Measurements from ENCODE around the gene CDC42BPA. TPM values are rescaled to one million over a fixed set of nuclear protein-coding genes. Genes with fewer than 3 reads are reported as not detected.
A peak's percentile ranks its signal among the peaks of the same experiment; 100 is the strongest.
"Not testable (repeated sequence)": the region's sequence is repeated elsewhere in the genome, so short reads cannot be mapped to it uniquely, and the experiment has no call there.

CDC42BPA gene
- total and polyA plus RNA-seq, 5 donors, result 12.9 to 38.0 (median 36.5) TPM

DNA sequence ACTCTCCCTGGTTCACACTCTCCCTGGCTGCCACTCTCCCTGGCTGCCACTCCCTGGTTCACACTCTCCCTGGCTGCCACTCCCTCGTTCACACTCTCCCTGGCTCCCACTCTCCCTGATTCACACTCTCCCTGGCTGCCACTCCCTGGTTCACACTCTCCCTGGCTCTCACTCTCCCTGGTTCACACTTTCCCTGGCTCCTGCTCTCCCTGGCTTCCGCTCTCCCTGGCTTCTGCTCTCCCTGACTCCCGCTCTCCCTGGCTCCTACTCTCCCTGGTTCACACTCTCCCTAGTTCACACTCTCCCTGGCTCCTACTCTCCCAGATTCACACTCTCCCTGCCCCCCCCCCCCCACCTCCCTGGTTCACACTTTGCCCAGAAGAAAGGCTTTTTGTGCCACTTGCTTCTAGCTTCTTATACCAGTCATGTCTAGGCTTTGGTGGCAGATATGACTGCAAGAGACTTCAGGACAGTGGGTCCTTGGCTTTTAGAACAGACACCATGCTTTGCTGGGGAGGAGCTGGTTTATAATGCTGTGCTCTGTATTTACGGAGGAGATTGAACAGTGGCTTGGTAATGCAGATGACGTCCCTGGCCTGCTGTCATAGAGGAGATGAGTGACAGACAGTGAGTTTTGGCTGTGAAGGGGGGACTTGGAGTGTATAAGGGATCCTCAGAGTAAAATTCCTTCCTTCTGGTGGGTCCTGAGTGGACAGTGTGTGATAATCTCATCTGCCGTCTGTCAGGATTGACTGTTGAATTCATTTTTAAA, 361.2 kb downstream of the CDC42BPA start:
- no peak overlapping the region for H3K4me3 ChIP-seq (ENCODE audit: low read length)
- no peak for ATAC-seq
- peak overlapping the region; percentile 69 for H3K27ac ChIP-seq (ENCODE audit: low read length)
- no peaks in the 10 kb centered on the region for H3K9me3 ChIP-seq (ENCODE audit: control insufficient read depth, low read length)
- H3K4me1 ChIP-seq (ENCODE audit: control insufficient read depth, insufficient read depth, low read length), result no peaks in the 10 kb centered on the region
- WGBS, result 83% methylated on average over 6 of the region's 6 CpGs
- H3K27me3 ChIP-seq (ENCODE audit: control insufficient read depth, insufficient read depth), result no peaks in the 10 kb centered on the region
- no peak for DNase-seq
- intact Hi-C loops (cut with DNase I), result no loop called here

DNA sequence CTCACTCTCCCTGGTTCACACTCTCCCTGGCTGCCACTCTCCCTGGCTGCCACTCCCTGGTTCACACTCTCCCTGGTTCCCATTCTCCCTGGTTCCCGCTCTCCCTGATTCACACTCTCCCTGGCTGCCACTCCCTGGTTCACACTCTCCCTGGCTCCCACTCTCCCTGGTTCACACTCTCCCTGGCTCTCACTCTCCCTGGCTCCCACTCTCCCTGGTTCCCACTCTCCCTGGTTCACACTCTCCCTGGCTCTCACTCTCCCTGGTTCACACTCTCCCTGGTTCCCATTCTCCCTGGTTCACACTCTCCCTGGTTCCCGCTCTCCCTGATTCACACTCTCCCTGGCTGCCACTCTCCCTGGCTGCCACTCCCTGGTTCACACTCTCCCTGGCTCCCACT, 362.4 kb downstream of the CDC42BPA start:
- H3K27me3 ChIP-seq (ENCODE audit: control insufficient read depth, insufficient read depth); intact Hi-C loops (cut with DNase I); H3K4me3 ChIP-seq (ENCODE audit: low read length); ATAC-seq; H3K4me1 ChIP-seq (ENCODE audit: control insufficient read depth, insufficient read depth, low read length); H3K27ac ChIP-seq (ENCODE audit: low read length); H3K9me3 ChIP-seq (ENCODE audit: control insufficient read depth, low read length); DNase-seq: not testable (repeated sequence)
- 99% methylated on average over 2 of the region's 2 CpGs for WGBS

DNA sequence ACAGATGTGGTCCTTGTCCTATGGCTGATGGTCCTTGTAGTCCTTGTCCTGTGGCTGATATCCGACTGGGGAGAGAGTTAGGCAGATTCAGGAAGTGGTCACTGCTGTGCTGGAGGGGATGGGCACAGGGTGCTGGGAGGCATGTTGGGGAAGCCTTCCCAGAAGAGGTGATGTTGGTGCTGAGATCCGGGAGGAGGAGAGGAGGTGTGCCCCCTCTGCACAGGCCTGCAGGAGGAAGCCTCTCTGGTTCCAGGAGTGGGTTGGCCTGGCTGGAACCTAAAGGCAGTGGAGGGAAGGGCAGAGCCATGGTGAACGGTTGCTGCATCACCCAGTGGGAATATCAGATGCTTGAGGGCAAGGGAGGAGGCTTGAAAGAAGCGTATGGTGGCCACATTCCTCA, 363.5 kb downstream of the CDC42BPA start:
- Histone ChIP-seq H3K4me1 (ENCODE audit: control insufficient read depth, insufficient read depth, low read length) (peaks cover 2% of the 10 kb centered on the region), H3K9me3 (ENCODE audit: control insufficient read depth, low read length) (no peaks in the 10 kb centered on the region), H3K4me3 (ENCODE audit: low read length) (no peak overlapping the region), H3K27ac (ENCODE audit: low read length) (no peak overlapping the region), H3K27me3 (ENCODE audit: control insufficient read depth, insufficient read depth) (no peaks in the 10 kb centered on the region)
- 88% methylated on average over 4 of the region's 4 CpGs for WGBS
- intact Hi-C loops (cut with DNase I), result no loop called here
- DNase-seq (no peak), ATAC-seq (no peak)

DNA sequence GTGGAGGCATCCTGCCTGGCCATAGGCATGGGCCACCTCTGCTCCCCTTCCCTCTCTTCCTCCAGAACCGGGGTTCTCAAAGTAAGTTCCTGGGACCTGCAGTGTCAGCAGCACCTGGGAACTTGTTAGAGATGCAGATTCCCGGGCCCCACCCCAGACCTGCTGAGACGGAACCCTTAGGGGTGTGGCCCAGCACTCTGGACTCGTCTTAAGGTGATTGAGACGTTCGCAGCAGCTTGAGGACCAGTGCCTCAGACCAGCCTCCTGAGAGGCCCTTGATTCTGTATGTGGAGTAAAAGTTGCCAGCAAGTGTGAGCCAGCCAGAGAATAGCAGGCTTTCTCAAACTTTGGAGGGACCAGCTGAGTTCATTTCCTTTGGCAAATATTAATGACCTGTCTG, 364.0 kb downstream of the CDC42BPA start:
- WGBS, result 91% methylated on average over 6 of the region's 6 CpGs
- H3K4me3 ChIP-seq (ENCODE audit: low read length), result no peak overlapping the region
- no peak for DNase-seq

DNA sequence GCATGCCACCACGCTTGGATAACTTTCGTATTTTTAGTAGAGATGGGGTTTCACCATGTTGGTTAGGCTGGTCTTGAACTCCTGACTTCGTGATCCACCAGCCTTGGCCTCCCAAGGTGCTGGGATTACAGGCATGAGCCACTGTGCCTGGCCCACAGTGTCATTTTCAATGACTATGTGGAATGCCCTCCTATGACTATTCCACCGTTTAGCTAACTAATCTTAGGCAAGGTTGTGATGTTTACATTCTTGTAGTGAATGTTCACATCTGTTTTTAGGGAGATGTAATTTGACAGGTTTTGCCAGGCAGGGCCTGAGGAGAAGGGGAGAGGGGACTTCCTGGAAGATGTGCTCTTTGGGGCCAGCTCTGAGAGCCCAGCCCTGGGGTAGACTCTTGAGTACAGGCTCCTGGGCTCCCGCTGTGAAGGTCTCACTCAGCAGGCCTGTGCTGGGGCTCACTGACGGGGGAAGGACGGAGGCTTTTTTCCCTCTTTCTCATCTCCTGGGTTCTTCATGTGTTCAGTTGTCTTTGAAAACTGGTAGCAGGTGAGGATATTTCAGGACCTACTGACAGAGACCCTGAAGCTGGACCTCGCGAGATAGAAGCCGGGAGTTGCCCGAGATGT, 365.0 kb downstream of the CDC42BPA start:
- Histone ChIP-seq H3K27me3 (ENCODE audit: control insufficient read depth, insufficient read depth) (no peaks in the 10 kb centered on the region), H3K4me3 (ENCODE audit: low read length) (no peak overlapping the region), H3K27ac (ENCODE audit: low read length) (no peak overlapping the region), H3K9me3 (ENCODE audit: control insufficient read depth, low read length) (no peaks in the 10 kb centered on the region), H3K4me1 (ENCODE audit: control insufficient read depth, insufficient read depth, low read length) (peaks cover 3% of the 10 kb centered on the region)
- no peak for DNase-seq
- 94% methylated on average over 11 of the region's 11 CpGs for WGBS
- intact Hi-C loops (cut with DNase I), result no loop called here
- no peak for ATAC-seq

More for the DNA sequence above, 364.0 kb downstream of the CDC42BPA start:
- intact Hi-C loops (cut with DNase I), result no loop called here
- H3K9me3 ChIP-seq (ENCODE audit: control insufficient read depth, low read length), result no peaks in the 10 kb centered on the region
- no peaks in the 10 kb centered on the region for H3K27me3 ChIP-seq (ENCODE audit: control insufficient read depth, insufficient read depth)
- H3K27ac ChIP-seq (ENCODE audit: low read length), result no peak overlapping the region
- ATAC-seq, result no peak
- H3K4me1 ChIP-seq (ENCODE audit: control insufficient read depth, insufficient read depth, low read length), result peaks cover 2% of the 10 kb centered on the region

DNA sequence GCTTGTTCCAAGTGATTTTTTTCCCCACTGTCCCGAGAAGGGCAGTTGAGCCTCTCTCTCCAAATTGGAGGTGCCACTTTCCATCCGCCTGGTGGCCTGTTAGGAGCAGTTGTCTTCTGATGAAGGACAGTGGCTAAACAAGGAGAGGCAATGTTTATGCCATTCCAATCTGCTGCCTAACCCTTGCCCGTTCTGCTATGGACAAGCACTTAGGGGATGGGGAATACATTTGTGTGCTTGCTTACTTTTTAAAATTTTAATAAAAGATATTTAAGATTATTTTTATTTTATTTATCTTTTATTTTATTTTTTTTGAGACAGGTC, 366.2 kb downstream of the CDC42BPA start:
- intact Hi-C loops (cut with DNase I), result no loop called here
- Histone ChIP-seq H3K27me3 (ENCODE audit: control insufficient read depth, insufficient read depth) (no peaks in the 10 kb centered on the region), H3K4me3 (ENCODE audit: low read length) (no peak overlapping the region), H3K27ac (ENCODE audit: low read length) (peak overlapping the region; percentile 12), H3K4me1 (ENCODE audit: control insufficient read depth, insufficient read depth, low read length) (peaks cover 3% of the 10 kb centered on the region), H3K9me3 (ENCODE audit: control insufficient read depth, low read length) (no peaks in the 10 kb centered on the region)
- ATAC-seq (peak in 1 of 2 donors; percentile 20), DNase-seq (no peak)
- WGBS, result 72% methylated on average over 3 of the region's 3 CpGs

DNA sequence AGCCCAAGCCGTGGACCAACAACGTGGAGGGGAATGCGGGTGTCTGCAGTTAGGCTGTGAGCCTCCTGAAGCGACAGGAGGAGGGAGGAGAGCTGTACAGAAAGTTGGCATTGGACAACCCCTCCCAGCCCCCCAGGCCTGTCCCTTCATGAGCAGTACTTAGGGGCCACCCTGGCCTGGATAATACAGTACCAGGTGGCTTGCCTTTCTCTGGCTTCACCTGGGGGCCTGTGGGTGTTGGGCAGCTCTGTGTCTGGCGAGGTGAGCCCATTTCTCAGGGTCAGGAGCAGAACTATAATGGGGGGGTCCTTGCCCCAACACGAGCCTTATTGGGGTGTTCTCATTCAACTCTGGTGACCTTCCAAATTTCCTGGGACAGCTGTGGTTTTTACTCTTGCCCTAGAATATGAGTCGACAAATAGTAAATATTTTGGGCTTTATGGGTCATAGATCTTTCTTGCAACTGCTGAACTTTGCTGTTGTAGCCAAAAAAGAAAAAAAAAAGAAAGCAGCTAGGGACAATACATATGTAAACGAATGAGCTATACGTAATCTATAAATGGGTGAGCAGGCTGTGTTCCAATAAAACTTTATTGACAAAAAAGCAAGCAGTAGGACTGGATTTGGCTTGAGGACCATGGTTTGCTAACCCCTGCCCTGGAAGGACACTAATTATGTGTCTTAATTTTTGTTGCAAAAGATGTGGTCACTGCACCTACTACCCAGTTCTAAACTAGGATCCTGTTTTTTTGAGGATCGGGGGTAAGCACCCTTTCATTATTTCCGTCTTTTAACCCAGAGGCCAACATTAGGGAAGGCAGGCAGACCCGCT, 366.8 kb downstream of the CDC42BPA start:
- Histone ChIP-seq H3K4me3 (ENCODE audit: low read length) (no peak overlapping the region), H3K27ac (ENCODE audit: low read length) (peak overlapping the region; percentile 12), H3K4me1 (ENCODE audit: control insufficient read depth, insufficient read depth, low read length) (peaks cover 7% of the 10 kb centered on the region), H3K27me3 (ENCODE audit: control insufficient read depth, insufficient read depth) (no peaks in the 10 kb centered on the region), H3K9me3 (ENCODE audit: control insufficient read depth, low read length) (no peaks in the 10 kb centered on the region)
- intact Hi-C loops (cut with DNase I), result no loop called here
- ATAC-seq (peak in 1 of 2 donors; percentile 9), DNase-seq (no peak)
- WGBS, result 85% methylated on average over 12 of the region's 12 CpGs

DNA sequence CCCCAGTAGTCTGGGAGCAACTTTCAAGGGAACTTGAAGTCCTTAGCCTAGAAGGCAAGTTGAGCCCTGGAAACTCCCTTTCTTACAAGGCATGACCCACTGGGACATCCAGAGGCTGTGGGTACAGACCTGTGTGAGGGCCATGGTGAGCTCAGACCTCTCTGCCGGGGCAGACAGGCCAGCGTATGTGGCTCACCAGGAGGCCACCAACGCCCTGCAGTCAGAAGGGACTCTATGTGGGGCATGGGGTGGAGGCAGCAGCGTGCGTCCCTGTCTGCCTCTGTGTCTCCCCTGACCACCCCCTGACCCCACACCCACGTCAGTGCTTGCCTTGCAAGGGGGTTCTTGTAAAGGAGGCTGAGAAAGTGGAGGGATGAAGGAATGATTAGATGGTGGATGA, 367.4 kb downstream of the CDC42BPA start:
- no peak overlapping the region for H3K27ac ChIP-seq (ENCODE audit: low read length)
- no peak for DNase-seq
- H3K4me1 ChIP-seq (ENCODE audit: control insufficient read depth, insufficient read depth, low read length), result peaks cover 13% of the 10 kb centered on the region
- H3K9me3 ChIP-seq (ENCODE audit: control insufficient read depth, low read length), result no peaks in the 10 kb centered on the region
- 69% methylated on average over 6 of the region's 6 CpGs for WGBS
- peak in 1 of 2 donors; percentile 24 for ATAC-seq
- no peak overlapping the region for H3K4me3 ChIP-seq (ENCODE audit: low read length)
- intact Hi-C loops (cut with DNase I), result no loop called here
- H3K27me3 ChIP-seq (ENCODE audit: control insufficient read depth, insufficient read depth), result no peaks in the 10 kb centered on the region

DNA sequence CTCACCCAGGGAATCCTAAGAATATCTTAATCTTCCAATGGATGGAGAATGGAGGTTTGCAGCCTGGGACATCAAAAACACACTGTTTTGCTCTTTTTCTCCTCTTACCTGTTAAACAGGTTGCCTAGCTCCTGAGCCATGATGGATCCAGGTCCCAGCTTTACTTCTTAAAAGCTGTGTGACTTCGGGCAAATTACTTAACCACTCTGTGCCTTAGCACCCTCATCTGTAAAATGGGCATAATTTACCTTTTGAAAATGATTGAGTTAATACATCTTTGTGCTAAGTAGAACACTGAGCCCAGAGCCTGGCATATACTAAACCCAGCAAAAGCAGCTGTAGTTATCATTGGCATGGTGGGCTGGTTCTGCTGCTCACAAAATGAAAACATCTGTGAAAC, 368.0 kb downstream of the CDC42BPA start:
- DNase-seq (no peak), ATAC-seq (no peak)
- Histone ChIP-seq H3K4me1 (ENCODE audit: control insufficient read depth, insufficient read depth, low read length) (peaks cover 18% of the 10 kb centered on the region), H3K27me3 (ENCODE audit: control insufficient read depth, insufficient read depth) (no peaks in the 10 kb centered on the region), H3K9me3 (ENCODE audit: control insufficient read depth, low read length) (no peaks in the 10 kb centered on the region), H3K4me3 (ENCODE audit: low read length) (no peak overlapping the region), H3K27ac (ENCODE audit: low read length) (no peak overlapping the region)
- intact Hi-C loops (cut with DNase I), result no loop called here
- 94% methylated on average over 1 of the region's 1 CpG for WGBS

DNA sequence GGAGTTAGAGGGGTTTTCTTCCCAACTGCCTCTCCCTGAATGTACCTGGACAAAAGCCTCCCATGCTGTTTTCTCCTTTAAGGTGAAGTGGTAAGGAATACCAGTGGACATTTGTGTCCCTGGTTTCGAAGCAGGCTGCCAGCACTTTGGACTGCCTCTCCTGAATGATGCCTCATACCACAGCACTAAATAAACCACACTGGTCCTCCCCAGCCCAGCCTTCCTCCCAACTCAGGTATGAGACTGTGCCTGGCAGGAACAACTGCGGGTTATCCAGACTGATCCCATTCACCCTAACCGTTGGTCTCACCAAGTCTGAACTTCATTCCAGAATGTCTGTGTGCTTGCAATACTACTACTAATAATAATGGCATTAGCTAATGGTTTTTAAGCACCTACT, 368.9 kb downstream of the CDC42BPA start:
- intact Hi-C loops (cut with DNase I), result no loop called here

DNA sequence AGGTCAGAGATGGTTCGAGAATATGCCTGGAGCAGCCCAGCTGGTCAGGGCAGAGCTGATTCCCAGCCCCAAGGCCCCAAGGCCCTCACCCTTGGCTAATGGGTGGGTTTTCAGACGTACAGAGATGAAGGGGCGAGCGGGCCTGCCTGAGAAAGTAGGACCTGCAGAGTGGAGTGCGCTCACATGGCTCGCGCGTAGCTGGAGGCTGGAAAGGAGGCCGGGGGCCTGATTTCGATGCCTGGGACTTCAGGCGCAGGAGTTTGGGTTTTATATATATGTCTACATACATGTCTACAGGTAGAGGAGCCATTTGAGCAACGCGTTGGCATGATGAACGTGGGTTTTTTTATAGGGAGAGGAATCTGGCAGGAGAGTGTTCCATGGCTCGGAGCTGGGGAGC, 369.3 kb downstream of the CDC42BPA start:
- 94% methylated on average over 15 of the region's 15 CpGs for WGBS
- Histone ChIP-seq H3K9me3 (ENCODE audit: control insufficient read depth, low read length) (no peaks in the 10 kb centered on the region), H3K4me1 (ENCODE audit: control insufficient read depth, insufficient read depth, low read length) (peaks cover 23% of the 10 kb centered on the region), H3K27me3 (ENCODE audit: control insufficient read depth, insufficient read depth) (no peaks in the 10 kb centered on the region), H3K27ac (ENCODE audit: low read length) (no peak overlapping the region), H3K4me3 (ENCODE audit: low read length) (no peak overlapping the region)
- ATAC-seq, result no peak
- intact Hi-C loops (cut with DNase I), result no loop called here
- no peak for DNase-seq

More for the DNA sequence above, 368.9 kb downstream of the CDC42BPA start:
- Histone ChIP-seq H3K4me3 (ENCODE audit: low read length) (no peak overlapping the region), H3K4me1 (ENCODE audit: control insufficient read depth, insufficient read depth, low read length) (peaks cover 19% of the 10 kb centered on the region), H3K27me3 (ENCODE audit: control insufficient read depth, insufficient read depth) (no peaks in the 10 kb centered on the region), H3K9me3 (ENCODE audit: control insufficient read depth, low read length) (no peaks in the 10 kb centered on the region), H3K27ac (ENCODE audit: low read length) (no peak overlapping the region)
- WGBS, result 94% methylated on average over 3 of the region's 3 CpGs
- DNase-seq (no peak), ATAC-seq (no peak)
